Inflammatory macrophage treated with lipopolysaccharide for 1 hour (primary cell): ENCODE results near the gene PXMP2.

Experiments used
- DNase-seq, 2 donors: peaks; one replicate each; pipeline ENCODE4 v3.0.0-alpha.2; 2020 to 2022

PXMP2 gene

DNA sequence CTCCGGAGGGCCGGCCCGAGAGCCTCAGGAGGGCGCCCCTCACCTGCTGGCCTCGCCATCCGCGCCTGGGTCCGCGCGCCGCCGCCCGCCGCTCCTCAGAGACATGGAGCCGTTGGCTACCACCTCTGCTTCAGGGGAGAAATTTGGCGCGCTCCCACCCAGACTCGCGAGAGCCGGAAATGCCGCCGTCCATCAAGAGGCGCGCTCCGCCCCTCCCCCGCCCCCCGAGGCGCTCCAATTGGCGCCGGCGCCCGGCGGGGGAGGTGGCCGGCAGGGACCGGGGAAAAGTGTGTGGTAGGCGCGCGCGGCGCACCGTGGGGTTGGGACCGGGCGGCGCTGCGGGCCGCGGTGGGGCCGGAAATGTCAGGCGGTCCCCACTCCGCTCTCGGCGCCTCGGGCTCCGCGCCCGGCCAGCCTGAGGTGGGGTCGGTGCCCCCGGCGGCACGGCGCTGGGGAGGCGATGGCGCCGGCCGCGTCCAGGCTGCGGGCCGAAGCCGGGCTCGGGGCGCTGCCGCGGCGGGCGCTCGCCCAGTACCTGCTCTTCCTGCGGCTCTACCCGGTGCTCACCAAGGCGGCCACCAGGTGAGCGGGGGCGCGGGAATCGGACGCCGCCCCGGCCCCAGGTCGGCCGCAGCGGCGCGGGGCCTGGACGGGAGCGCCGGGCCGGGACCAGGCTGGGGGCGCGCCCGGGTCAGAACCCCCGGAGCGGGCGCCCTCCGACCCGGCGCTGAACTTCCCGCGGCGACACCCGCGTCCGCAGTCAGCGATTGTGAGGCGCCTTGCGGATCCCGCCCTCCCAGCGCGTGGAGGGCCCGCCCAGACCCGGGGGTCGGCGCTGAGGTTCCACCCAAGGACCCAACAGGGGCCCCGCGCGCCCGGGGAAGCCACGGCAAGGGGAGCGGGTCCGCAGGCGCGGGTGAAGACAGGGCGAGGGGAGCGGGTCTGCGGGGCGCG is at the start of gene PXMP2, which contains the start of gene POLE:
PXMP2 (plus strand) TSS at position 377 of the 954 bp plus-strand sequence; CDS start at position 461, 84 bp downstream.
POLE (minus strand) TSS at position 132 of the 954 bp plus-strand sequence; CDS start at position 105, 27 bp downstream.
- peak; percentile 93 to 98 for DNase-seq

DNA sequence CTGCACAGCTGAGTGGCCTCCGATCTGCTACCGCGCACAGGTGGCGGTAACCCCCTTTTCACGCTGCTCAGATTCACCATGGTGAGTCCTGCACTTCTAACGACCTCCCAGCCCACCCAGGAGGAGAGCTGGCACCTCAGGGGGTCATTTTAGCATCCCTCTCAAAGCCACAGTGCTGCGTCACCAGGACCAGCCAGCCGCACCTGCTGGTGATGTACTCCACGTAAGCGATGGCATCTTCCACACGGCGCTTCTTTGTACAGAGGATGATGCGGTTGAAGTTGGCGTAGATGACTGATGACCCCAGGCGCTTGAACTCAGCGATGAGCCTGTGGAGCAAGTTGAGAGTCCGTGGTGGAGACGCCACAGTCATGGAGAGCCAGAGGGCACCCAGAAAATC is 49.6 kb upstream of the PXMP2 start:
- DNase-seq, result no peak

DNA sequence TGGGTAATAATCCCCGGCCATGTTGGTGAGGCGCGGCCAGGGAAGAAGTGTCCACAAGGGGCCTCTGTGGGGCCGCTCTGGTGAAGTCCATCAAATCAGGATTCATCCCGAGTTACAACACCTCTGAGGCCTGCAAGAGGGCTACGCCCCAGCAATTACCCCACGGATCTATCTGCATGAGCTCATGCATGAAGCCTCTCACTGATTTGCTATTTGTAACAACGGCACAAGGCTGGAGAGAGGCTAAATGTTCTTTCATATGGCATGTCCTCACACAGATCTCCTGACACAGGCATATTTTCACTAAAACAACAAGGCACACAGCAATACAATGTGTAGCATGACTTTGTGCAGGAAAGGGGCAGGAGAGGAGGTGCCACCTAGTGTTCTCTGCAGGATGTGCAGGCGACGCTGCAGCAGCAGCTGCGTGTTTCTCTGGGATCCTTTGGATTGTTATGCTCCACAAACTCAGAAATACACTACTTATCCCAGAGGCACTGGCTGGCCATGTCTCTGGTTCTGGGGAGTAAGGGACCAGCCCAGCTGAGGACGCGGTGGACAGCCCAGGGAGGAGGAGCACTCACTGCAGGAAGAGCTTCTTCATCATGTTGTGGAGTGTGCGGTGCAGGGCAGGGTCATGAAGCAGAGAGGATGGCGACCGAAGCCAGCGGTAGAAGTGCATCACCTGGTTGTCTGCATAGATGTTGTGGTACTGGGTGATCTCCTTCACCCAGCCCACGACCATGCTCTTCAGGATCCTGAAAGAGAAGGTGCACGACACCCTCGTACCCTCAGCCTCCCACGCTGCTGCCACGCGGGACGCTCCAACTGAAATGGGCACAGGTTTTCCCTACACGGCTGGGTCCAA is 48.6 kb upstream of the PXMP2 start:
- peak; percentile 19 to 39 for DNase-seq

DNA sequence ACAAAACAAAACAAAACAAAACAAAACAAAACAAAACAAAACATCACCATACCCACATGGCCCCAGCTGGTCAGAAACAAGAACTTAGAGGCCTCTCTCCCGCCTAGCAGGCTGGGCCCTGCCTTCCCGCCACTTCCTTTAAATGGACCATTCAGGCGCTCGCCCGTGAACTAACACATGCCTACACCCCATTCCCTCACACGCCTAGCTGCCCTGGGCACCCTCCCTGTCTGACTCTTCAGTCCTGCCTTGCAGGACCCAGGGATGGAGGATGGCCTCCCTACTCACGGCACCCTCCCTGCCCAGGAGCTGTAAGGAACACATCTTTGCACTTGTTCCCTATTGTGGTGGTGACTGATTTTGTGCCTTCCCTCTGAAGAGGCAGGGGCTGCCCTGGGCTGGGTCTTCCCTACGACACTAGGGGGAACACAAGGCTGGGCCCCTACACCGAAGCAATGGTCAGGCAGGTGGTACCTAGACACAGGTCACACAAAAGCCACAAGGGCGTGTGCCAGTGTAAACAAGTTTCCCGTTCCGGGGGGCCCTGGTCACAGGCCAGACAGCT is 47.3 kb upstream of the PXMP2 start:
- DNase-seq, result no peak

DNA sequence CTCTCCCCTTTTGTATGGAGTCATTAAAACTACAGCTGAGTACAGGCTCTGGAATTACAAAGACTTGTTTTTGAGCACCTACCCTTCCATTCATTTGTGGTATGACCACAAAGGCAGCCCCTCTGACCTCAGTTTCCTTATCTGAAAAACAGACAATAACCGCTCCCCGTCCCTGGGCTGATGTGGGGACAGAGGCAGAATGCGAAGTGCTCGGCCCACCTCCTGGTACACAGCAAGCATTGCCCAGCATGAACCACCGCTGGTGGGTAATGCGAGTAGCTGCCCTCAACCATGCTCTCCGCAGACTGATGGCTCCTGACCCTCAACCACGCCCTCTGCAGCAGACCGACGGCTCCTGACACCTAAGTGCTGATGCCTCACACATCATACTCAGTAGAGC is 46.5 kb upstream of the PXMP2 start:
- DNase-seq, result no peak

DNA sequence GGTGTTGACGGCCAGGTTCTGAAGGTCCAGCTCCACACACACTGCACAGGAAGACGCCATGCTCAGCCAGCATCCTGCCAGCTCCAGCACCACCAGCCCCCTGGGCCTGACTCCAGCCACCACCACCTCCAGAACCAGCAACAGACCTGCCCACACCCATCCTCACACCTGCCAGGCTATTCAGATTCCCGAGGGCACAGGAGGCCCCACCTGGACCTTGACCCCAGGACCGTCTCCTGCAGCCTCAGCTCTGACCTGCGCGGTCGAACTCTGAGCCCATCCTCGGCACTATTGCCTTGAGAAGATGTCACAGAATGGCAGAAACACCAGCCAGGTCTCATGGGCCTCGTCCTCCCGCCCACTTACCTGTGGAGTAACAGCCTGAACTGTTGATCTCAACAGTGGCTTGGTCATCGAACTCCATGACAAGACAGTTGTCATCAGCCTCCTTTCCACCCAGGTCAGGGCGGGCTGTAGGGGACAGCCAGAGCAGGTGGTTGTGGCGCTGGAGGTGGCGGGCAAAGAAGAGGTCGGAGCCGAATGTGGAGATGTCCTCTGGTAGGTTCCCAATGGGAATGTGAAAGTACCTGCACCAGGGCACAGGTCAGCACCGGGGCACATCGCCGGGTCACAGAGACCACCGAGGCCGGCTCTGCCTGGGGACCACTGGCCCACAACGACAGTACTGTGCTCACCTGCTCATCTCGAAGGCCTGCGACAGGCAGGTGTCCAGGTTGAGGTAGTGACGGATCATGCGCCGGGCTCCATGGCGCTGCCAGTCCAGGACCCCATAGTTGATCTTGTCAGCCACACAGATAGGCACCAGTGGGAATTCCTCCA is 45.4 kb upstream of the PXMP2 start:
- DNase-seq, result no peak

DNA sequence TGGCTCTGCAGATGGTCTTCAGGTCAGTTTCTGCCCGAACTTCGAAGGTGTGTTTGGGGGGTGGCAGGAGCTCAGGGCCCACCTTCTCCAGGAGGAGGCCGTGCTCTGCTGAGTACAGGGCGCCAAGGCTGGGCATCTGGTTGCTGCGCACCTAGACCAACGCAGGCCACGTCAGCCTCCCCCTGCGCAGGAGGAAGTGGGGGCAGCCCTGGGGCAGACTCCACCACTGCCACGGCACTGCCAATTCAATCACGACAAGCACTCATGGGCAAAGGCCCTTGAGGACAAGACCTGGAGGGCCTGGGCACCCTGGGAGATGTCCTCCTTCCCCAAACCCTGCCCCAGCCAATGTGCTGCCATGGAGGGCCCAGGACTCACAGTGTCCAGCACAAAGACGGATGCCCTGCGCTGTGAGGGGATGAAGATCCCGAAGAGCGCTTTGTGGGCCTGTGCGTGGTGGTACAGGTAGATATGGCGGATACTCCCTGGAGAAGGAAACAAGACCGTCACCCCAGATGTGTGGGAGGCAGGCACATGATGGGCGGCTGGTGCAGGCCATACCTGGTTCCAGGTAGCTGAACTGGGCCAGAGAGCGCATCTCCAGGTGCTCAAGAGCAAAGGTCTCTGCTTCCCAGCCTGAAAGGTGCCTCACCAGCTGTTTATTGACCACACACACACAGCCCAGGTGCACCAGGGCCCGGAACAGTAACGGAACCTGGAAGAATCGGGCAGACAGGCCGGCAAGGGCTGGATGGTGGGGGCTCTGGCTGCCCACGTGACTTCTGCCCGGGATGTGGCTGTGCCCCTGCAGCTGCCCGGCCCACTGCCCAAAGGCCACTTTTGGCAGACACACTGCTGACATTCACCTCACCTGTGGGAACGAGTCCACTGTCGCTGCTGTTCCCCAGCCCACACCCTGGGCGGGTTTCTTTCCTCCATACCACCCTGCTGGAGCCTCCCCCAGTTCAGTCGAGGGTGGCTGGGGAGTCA is 44.2 kb upstream of the PXMP2 start:
- no peak for DNase-seq

DNA sequence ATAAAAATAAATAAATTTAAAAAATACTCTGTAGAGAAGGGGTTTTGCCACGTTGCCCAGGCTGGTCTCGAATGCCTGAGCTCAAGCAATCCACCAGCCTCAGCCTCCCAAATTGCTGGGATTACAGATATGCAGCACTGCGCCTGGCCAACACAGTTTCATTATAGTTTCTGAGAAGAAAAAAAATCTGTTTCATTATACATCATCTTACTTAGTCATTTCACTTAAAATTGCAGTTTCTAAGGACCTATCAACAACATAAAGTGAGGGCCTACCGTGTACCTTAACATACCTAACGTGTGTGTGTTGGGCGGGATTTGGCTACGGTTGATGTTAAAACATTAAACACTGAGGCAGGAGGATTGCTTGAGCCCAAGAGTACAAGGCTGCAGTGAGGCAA is 40.5 kb upstream of the PXMP2 start:
- DNase-seq, result no peak

DNA sequence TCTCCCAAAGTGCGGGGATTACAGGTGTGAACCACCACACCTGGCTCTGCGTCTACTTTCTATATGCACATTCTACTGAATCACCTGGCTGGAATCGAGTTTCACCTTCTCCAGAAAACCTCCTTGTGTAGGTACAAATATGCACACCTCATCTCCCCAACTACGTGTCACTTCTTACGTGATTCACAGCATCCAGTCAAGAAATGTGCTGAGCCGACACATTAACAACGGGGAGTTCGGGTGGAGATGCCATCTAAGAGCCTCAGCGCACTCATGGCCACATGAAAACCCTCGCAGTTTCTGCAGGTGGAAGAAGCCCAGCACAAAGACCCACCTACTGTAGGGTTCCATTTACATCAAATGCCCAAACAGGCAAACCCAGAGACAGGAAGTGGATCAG is 39.5 kb upstream of the PXMP2 start:
- no peak for DNase-seq

DNA sequence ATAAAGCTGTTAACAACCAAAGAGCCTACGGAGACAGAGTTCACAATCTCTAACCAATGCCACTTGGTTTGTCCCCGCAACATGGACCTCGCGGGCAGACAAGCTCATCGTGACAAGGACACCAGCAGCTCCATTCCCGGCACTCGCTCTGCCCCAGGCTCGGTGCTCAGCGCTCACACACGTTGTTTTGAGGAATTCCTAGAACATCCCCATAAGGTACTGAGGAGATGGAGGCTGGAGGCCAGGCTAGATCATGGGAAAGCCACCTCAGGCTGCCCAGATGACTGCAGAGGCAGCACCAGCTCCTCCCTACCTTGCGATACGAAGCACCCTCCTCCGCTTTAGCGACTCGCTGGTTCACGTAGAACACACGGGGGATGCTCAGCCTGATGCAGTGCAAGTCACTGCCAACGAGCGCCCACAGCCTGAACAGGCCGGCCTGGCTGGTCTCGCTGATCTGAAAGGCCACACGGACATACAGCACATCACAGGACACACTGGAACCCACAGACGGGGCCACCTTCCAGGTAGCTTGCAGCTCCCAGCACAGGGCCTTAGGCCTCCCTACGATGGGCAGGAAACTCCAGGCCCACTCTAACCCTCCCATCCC is 38.7 kb upstream of the PXMP2 start:
- DNase-seq, result no peak

DNA sequence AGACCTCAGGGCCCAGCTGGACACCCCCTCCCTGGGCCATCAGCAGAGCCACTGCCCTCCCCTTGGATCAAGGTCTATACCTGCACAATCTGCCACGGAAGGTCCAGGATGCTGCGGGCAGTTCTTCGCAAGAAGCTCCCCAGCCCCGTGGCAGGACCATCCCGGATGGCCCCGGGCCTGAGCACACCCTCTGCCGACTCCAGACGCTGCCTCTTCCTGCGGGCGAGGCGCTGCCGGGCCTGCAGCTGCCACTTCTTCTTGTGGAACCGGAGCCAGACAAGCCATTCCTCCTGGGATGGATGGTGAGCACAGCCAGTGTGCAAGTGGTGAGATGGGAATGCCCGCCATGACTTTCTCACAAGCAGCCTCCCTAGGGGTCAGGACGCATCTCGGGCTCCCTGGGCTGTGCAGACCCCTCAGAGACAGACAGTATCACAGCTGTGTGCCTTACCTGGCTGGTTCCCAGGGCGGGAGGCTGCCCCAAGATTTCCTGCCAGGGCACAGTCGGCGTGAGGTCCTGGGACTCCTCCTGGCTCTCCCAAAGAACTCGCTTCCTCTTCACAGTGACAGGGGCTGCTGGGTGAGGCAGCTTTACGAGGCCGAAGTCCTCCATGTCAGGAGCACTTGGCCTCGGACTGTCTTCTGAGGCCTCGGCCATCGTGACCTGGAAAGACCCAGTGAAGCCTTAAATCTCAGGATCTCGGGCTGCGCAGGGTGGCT is 38.0 kb upstream of the PXMP2 start:
- no peak for DNase-seq

DNA sequence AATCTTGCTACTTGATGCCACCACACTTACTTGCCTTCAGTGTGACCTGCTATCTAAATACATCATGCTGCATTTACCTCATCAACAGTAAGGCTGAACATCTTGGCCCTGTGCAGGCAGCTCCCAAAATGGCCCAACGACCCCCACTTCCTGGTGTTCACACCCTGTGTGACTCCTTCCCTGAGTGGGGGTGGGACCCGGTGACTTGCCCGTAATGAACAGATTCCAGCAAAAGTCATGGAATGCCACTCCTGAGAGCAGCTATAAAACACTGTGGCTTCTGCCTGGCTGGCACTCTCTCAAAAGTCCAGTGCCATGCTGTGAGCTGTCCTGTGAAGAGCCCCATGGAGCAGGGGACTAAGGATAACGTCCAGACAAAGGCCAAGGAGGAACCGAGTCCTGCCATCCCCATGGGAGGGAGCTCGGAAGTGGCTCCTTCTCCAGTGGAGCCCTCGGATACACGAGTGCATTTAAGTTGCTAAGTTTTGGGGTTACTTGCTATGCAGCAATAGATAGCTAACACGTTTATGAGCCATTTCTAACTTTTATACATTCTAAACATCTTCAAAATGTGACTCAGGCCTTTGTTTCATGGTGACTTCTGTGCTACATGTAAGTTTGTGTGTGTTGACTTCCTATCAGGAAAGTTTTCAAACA is 35.8 kb upstream of the PXMP2 start:
- DNase-seq, result no peak

DNA sequence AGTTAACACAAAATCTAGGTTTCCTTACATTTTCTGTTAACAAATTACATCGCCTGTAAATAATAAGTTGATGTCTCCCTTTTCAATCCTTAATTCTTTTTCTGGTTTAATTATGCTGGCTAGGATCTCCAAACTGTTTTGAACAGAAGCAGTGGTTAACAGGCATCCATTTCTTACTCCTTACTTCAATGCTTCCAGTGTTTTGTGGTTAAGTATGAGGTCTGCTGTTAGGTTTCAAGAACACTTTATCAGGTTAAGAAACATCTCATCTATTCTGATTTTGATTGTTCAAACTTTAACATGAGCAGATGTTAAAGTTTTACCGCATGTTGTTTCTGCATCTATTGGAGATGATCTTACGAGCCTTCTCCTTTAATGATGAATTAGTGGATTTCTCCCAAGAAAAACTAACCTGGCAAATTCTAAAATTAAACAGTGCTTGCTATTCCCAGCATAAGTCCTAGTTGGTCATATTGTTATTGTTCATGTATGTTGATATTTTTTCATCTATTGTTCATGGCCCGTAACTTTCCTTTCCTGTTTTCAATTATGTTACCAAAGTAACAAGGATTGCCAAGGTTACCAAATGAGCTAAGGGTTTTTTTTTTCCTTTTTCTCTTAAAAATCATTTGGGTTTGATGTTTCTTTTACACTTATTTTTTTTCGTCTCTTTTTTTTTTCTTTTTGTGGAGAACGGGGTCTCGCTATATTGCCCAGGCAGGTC is 33.7 kb upstream of the PXMP2 start:
- no peak for DNase-seq

DNA sequence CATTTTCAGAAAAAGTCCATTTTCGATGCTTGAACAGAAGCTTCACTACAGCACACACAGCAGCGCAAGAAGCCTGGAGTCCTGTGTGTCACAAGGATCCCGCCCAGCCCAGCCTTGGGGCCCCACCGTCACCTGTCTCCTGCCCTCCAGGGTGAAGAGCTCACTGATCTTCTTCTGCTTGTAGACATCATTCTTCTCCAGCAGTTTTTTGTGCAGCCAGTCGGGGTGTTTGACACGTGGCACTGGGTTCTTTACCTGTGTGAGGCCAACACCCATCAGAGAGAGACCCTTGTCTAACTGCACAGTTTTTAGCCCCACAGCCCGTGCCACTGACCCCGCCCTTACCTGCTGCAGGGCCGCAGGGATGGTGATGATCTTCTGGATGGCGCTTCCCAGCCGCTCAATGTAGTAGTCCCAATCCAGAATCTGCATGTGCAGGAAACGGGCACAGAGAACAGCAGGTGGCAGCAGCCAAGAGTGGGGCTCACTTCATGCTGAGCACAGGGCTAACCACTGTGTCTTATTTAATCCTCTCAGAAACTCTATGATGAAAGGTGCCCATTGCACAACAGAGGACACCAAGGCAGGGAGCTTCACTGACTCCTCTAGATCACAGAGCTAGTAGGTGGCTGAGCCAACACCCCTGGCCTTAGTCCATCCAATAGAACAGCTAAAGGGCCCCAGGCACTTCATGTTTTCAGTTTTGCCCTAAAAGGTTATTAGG is 30.2 kb upstream of the PXMP2 start:
- DNase-seq, result peak; percentile 5 to 6

DNA sequence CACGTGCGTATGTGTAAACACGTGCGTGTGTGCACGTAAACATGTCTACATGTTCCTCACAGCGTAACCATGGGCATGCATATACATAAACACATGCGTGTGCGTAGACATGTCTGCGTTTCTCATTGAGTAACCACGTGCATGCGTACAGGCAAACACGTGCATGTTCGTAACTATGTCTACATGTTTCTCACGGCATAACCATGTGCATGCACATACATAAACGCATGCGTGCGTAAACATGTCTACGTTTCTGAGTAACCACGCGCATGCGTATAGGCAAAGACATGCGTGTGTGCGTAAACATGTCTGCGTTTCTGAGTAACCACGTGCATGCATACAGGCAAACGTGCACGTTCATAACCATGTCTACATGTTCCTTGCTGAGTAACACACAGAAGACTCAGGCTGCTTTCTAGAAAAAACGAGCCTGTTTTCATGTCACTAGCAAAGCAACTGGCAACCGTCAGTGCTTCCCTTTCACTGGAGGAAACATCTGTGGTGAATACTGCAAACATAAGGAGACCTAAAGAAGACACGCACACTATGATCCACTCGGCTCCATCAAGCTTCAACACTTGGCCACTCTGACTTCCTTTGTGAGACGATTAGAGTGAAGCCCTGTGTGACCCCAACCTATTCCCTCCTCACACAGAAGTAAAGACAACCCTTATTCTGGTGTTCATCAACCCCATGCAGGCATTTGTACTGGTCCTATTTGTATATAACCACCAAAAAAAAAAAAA is 29.1 kb upstream of the PXMP2 start:
- no peak for DNase-seq

DNA sequence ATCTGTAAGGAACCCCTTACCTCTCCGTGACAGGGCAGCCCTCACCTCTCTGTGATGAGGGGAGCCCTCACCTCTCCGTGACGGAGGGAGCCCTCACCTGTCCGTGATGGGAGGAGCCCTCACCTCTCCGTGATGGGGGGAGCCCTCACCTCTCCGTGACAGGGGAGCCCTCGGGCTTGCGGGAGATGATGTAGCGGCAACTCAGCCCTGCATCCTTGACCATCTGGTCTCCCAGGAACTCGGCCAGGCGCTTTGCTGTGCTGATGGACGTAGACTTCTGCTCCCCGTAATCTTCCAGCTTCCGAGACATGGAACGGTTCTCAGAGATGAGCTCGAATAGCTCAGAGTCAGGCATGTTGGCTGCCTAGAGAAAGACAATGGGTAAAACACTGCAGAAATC is 28.2 kb upstream of the PXMP2 start:
- DNase-seq, result no peak

DNA sequence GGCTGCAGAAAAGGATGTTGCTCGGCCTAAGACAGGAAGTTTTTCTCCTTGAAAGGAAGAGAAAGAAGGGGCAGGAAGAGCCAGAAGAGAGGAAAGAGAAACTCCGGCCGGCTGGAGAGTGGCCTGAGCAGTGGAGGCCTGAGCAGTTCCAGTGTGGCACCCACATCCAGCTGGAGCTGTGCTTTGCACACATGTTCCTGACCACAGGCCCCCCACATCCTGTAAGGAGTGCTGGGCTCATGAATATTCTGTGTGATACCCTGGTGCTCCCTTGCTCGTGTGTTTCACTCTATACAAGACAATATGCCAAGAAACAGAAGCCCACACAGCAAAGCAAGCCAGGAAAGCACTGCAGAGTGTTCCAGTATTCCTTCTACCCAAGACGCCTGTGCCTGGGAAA is 27.3 kb upstream of the PXMP2 start:
- no peak for DNase-seq
